GM10266 (cell line): ENCODE measurements around the gene TRIM17.

Experiments used
- DNase-seq: peaks from one replicate; pipeline ENCODE4 v3.0.0; 2012; ENCODE audit errors: extremely low spot score
- TF ChIP-seq, protein P1 (sequence below): IDR thresholded peaks from 2 replicates; pipeline ENCODE4 v1.5.1; 2012; ENCODE audit warnings: mild to moderate bottlenecking, low read depth; ENCODE audit not compliant: control insufficient read depth, insufficient read depth; ENCODE audit errors: missing control alignments

The TRIM17 gene

GRCh38 chr1:228379666-228380065, 37.0 kb downstream of the TRIM17 start:
- TF ChIP-seq, protein P1, sequence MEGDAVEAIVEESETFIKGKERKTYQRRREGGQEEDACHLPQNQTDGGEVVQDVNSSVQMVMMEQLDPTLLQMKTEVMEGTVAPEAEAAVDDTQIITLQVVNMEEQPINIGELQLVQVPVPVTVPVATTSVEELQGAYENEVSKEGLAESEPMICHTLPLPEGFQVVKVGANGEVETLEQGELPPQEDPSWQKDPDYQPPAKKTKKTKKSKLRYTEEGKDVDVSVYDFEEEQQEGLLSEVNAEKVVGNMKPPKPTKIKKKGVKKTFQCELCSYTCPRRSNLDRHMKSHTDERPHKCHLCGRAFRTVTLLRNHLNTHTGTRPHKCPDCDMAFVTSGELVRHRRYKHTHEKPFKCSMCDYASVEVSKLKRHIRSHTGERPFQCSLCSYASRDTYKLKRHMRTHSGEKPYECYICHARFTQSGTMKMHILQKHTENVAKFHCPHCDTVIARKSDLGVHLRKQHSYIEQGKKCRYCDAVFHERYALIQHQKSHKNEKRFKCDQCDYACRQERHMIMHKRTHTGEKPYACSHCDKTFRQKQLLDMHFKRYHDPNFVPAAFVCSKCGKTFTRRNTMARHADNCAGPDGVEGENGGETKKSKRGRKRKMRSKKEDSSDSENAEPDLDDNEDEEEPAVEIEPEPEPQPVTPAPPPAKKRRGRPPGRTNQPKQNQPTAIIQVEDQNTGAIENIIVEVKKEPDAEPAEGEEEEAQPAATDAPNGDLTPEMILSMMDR = no peak
- no peak for DNase-seq

DNA sequence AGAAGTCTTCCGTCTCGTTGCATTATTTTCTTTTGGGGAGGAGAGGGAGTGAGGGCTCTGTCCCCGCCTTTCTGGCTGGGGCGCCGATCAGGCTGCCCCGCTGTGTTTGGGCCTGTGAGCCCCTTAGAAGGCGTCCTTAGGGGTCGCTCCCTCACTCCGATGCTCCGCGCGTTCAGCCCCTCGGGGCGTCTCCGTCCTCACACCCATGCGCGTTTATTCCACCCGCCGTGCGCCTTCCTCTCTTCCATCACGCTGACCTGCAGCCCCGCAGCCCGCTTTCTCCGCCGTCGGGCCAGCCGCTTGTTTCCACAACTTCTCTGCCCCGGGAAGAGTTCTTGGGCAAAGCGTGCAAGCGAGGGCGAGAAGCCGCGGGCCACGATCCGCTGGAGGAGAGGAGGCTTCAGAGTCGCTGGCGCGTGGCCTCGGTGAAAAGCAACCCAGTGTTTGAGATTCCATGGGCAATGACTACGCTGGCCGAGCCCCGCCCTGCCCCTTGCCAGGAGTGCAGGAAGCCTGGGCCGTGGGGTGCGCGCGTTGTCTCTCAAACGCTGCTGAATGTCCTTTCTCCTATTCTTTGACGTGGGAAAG, 37.7 kb downstream of the TRIM17 start:
- TF ChIP-seq, protein P1 = no peak
- no peak for DNase-seq

DNA sequence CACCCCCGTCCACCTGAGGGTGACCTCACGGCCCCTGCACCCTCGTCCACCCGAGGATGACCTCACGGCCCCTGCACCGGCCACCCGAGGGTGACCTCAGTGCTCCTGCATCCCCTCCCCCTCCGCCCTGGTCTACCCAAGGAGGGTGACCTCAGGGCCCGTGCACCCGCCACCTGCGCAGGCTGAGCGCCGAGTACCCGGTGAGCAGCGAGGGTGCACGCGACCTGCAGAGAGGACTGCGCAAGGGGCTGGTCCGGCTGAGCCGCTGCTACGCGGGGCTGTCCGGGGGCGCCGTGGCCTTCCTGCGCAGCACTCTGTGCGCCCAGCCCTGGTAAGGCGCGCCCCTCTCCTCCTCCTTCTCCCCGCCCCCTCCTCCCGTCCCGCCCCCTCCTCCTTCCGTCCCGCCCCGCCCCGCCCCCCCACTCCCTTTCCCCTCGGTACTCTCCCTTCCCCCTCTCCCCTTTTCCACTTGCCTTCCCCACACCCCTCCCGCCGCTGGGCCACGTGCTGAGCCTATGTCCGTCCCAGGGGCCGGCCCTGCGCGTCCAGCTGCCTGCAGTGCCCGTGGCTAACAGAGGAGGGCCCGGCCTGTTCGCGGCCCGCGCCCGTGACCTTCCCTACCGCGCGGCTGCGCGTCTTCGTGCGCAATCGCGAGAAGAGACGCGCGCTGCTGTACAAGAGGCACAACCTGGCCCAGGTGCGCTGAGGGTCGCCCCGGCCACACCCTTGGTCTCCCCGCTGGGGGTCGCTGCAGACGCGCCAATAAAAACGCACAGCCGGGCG, 38.4 kb downstream of the TRIM17 start:
- TF ChIP-seq, protein P1 = peak; percentile 37
- DNase-seq = no peak

- TF ChIP-seq, protein P1 = no peak
- no peak for DNase-seq
These were observed 39.0 kb downstream of the TRIM17 start for GRCh38 chr1:228377664-228378089.

GRCh38 chr1:228376651-228377631, 39.7 kb downstream of the TRIM17 start:
- TF ChIP-seq, protein P1 = no peak
- DNase-seq = no peak

GRCh38 chr1:228376262-228376628, 40.4 kb downstream of the TRIM17 start:
- no peak for DNase-seq
- TF ChIP-seq, protein P1 = no peak
